ACHN (cell line): Measurements from ENCODE around the gene LRTM1.

ENCODE experiments used
- DNase-seq: peaks from one replicate; pipeline ENCODE4 v3.0.0-alpha.2; 2015
- in situ Hi-C: cut with HindIII; loops from 2 replicates; pipeline ENCODE4 v1.10.0; 2017; ENCODE audit warnings: low sequenced_read_pairs, low pct_ligation_motif_present, low pct_unique_long_range_greater_than_20kb

The LRTM1 gene

GRCh38 chr3:54949491-54950044 is 21.7 kb upstream of the LRTM1 start:
- in situ Hi-C loops, result no loop called here
- DNase-seq, result no peak

GRCh38 chr3:54941690-54942362 is 14.0 kb upstream of the LRTM1 start:
- no peak for DNase-seq
- in situ Hi-C loops, result no loop called here

GRCh38 chr3:54940971-54941370 is 13.1 kb upstream of the LRTM1 start:
- in situ Hi-C loops, result no loop called here
- no peak for DNase-seq

GRCh38 chr3:54939557-54940300 is 11.9 kb upstream of the LRTM1 start:
- no peak for DNase-seq
- in situ Hi-C loops, result no loop called here

GRCh38 chr3:54936561-54936960 is 8.7 kb upstream of the LRTM1 start:
- no peak for DNase-seq
- in situ Hi-C loops, result no loop called here

- no peak for DNase-seq
- in situ Hi-C loops, result no loop called here
These were observed 8.0 kb upstream of the LRTM1 start for GRCh38 chr3:54935869-54936268.

GRCh38 chr3:54932606-54933005 is 4.7 kb upstream of the LRTM1 start:
- no peak for DNase-seq
- in situ Hi-C loops, result no loop called here

GRCh38 chr3:54931182-54931581 is 3.3 kb upstream of the LRTM1 start:
- in situ Hi-C loops, result no loop called here
- DNase-seq, result no peak

GRCh38 chr3:54918516-54918915 is 9.3 kb downstream of the LRTM1 start:
- no peak for DNase-seq
- in situ Hi-C loops, result no loop called here

GRCh38 chr3:54917862-54918261 is 10.0 kb downstream of the LRTM1 start:
- no peak for DNase-seq
- in situ Hi-C loops, result no loop called here

GRCh38 chr3:54917174-54917573 is 10.7 kb downstream of the LRTM1 start:
- in situ Hi-C loops, result no loop called here

GRCh38 chr3:54916732-54917131 is 11.1 kb downstream of the LRTM1 start:
- in situ Hi-C loops, result no loop called here
- no peak for DNase-seq

More at GRCh38 chr3:54917174-54917573, 10.7 kb downstream of the LRTM1 start:
- DNase-seq, result no peak

GRCh38 chr3:54915976-54916375 is 11.9 kb downstream of the LRTM1 start:
- in situ Hi-C loops, result no loop called here
- DNase-seq, result no peak

GRCh38 chr3:54915181-54915580 is 12.7 kb downstream of the LRTM1 start:
- in situ Hi-C loops, result no loop called here
- DNase-seq, result no peak

- in situ Hi-C loops, result no loop called here
- no peak for DNase-seq
These were observed 13.7 kb downstream of the LRTM1 start for GRCh38 chr3:54914180-54914579.

GRCh38 chr3:54909191-54909590 is 18.7 kb downstream of the LRTM1 start:
- DNase-seq, result no peak

GRCh38 chr3:54906763-54907162 is 21.1 kb downstream of the LRTM1 start:
- DNase-seq, result no peak
- in situ Hi-C loops, result no loop called here

More at GRCh38 chr3:54909191-54909590, 18.7 kb downstream of the LRTM1 start:
- in situ Hi-C loops, result no loop called here

GRCh38 chr3:54905920-54906319 is 21.9 kb downstream of the LRTM1 start:
- DNase-seq, result no peak
- in situ Hi-C loops, result no loop called here

- peak; percentile 64 for DNase-seq
- in situ Hi-C loops, result no loop called here
These were observed 22.5 kb downstream of the LRTM1 start for GRCh38 chr3:54905261-54905888.
